CD1c-positive myeloid dendritic cell (primary cell): ENCODE results near the gene LPAR1.
"Not testable (repeated sequence)": the region's sequence is repeated elsewhere in the genome, so short reads cannot be mapped to it uniquely, and the experiment has no call there.

Experiments
- DNase-seq: peaks from one replicate; pipeline ENCODE4 v3.0.0-alpha.2; 2016; ENCODE audit errors: extremely low spot score

The LPAR1 gene

DNA sequence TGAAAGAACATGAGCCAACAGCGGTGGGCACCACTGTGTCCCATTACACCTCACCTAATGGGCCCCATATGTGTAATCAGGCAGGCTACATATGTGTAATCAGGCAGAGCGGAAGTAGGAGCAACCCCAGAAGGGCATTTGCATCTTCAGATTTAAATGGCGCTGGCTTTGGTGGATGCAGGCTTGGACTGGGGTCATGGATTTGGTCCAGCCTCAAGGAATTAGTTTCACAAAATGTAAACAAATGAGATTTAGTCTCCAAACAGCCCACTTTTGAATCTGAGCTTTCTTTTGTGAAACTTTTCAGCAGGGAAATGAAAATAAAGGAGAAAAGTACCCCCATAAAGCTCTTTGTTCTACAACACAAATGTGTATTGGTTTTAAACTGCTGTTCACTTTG lies 161.3 kb downstream of the LPAR1 start:
- DNase-seq: no peak

DNA sequence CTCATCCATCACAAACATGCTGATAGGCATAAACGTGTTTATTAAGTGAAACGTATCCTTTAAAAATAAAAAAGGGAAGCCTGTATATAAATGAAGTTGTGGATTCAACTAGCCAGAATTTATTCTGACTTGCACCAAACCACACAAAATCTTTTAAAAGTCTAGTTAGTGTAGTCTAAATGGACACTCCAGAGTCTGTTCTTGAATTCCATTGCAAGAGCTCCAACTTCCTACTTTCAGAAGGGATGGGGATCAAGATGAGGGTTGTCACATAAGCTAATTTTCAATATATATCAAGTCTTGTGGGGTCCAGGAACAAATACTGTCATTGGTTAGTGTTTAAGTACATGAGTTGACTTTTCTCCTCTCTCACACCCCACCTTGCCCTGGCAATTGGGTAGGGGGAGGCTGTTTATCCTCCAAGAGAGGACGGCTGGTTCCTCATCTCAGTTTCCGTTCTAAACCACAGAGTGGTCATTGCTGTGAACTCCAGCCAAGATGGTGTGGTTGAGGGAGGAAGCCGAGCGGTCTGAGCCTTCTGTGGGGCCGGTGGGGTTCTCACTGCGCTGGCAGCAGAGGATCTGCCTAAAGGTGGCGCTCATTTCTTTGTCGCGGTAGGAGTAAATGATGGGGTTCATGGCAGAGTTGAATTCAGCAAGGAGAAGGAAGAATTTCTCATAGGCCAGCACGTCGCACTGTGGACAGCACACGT lies 163.2 kb downstream of the LPAR1 start:
- peak; percentile 60 for DNase-seq

DNA sequence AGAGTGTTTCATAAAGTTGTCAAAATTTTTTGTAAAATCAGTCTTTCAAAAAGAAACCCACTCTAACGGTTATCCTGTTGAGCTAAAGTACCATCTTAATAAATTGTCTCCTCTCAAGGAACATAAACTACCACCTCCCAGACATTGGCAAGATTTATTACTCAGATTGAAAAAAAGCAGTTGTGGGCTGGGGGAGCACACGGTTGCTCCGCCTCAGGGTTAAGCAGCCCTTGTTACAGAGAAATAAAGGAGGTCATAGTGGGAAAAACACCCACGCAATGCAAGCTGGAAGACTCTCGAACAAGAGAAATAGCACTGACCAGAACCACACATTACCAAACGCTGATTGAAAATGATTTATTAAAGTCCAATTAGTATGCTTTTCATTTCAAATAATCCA lies 165.3 kb downstream of the LPAR1 start:
- DNase-seq: no peak

DNA sequence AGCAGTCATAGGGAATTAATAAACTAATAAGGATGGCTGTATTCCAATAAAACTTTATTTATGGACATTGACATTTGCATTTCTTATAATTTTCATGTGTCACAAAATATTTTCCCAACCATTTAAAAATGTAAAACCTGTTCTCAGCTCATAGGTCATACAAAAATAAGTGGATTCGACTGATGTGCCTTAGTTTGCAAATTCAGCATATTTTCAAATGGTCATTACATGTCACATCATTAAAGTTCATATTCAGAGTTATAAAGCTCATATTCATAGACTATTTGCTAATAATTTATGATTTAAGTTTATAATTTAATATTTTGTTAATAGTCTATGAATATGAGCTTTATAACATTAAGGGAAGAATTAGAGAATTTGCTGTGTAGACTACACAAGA lies 166.5 kb downstream of the LPAR1 start:
- no peak for DNase-seq

DNA sequence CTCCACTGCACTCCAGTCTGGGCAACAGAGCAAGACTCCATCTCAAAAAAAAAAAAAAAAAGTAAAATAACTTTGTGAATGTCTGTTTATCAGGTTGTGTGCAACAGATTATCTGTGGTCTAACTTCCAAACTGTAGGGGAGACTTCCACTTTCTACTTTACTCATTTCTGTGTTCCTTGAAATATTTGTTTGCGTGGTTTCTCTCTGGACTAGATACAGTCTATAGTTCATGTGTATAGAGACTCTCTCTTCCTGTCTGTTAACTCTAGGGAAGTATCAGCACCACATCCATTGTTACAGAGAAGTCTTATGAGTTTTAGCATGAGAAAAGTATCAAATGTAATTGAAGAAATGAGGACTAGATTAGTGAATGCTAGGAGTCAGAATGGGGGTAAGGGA lies 168.3 kb downstream of the LPAR1 start:
- DNase-seq: peak; percentile 44

DNA sequence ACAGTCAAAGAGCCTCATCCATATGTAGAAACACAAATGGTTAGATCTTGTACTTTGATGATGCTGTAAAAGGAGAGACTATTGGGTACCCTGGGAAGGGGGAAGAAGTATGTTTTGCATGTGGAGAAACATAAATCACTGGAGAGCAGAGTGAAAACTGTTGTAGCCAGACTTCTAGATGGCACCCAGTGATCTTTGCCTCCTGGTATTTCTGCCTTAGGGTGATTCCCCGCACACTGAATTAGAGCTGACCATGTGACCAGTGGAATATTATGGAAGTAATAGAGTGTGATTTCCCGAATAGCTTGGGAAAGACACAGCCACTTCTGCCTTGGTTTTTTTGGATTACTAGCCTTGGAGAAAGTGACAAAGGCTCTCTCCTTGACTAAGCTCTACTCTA lies 174.3 kb downstream of the LPAR1 start:
- DNase-seq: no peak

DNA sequence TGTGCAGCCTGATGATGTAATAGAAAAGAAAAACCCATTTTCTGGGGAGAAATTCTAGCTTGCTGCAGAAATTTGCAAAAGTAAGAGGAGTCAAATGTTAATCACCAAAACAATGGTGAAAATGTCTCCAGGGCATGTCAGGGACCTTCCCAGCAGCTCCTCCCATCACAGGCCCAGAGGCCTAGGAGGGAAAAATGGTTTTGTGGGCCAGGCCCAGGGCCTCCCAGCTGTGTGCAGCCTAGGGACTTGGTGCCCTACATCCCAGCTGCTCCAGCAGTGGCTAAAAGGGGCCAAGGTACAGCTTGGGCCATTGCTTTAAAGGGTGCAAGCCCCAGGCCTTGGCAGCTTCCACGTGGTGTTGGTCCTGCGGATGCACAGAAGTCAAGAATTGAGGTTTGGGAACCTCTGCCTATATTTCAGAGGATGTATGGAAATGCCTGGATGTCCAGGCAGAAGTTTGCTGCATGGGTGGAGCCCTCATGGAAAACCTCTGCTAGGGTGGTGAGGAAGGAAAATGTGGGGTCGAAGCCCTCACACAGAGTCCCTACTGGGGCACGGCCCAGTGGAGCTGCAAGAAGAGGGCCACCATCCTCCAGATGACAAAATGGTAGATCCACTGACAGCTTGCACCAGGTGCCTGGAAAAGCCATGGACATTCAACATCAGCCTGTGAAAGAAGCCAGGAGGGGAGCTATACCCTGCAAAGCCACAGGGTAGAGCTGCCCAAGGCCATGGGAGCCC lies 176.7 kb downstream of the LPAR1 start:
- DNase-seq: not testable (repeated sequence)

DNA sequence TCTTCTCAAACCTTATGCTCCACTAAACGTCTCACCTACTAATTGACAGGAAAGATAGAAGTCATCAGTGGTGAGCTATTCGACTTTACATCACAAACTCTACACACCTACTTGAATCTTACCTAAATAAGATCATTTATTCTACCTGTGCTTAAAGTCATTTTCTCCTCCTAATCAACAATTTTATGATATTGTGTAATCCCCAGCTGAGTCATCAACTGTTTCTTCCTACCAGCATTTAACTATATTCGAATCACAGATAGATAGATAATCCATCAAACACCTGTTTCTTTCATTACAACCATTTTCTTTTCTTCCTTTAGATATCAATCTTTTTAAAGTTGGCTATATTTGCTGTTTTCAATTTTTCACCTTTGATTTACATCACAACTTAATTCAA lies 181.5 kb downstream of the LPAR1 start:
- no peak for DNase-seq

DNA sequence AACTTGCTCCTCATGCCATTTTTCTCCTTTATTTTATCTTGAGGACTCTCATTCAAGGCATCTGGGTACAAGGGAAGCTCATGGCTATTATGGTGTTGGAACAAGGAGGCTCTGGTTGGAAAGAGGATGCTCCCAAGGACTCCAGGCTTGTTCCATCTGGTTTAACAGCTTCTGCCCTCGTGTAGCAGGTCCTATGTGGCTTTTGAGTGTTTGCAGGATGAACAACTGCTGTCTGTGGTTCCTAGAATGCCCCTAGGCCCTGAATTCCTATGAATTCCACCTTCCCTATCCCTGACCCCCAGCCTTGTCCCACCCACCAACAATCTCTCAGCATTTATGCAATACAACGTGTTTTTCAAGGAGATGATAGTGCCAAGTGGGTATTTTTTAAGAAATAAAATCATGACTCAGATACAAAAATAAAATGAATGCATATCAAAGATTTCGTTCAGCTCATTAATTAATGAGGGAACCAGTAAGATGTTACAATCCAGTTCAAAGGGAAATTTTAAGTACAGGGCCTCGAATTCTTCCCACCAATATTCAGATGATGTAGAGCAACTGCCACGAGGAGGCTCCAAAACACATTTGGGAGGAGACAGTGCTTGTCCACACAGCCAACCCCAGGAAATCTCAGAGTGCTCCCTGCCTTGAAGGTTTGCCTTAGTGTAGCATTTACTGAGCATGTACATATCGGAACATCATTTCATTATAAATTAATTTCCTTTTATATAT lies 187.7 kb downstream of the LPAR1 start:
- DNase-seq: no peak

DNA sequence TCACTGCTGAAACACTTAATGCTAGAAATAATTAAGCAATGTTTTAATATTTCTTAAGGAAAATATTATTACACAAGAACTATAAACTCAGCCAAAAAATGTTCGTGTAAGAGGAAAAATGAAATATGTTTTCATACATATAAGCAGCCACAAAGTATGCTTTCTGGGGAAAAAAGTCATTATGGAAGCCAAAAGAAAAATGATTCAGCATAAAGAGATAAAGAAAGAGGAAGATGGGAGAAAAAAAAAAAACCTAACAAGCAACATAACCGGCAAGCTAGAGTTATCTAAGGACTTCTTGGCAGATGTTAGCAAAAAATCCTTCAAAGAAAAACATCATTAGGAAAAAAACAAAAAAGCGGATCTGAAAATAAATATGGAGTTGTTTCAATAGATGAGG lies 190.6 kb downstream of the LPAR1 start:
- DNase-seq: peak; percentile 14

DNA sequence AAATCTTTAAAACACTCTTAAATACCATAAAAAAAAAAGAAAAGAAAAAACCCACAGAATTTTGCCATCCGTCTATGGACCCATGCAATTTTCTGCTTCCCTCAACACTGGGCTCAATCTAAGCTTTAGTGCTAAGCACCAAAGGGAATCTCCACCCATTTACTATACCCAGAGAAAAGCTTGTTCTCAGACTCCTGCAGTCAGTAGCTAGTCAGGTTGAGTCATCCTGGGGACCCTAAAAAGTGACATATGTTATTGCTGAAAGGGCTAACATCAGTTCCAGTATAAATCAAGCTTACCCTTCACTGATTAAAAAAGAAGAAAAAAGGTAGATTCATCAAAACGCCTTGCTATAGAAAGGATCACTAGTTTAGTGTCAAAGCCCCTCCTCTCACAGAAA lies 192.1 kb downstream of the LPAR1 start:
- DNase-seq: no peak

DNA sequence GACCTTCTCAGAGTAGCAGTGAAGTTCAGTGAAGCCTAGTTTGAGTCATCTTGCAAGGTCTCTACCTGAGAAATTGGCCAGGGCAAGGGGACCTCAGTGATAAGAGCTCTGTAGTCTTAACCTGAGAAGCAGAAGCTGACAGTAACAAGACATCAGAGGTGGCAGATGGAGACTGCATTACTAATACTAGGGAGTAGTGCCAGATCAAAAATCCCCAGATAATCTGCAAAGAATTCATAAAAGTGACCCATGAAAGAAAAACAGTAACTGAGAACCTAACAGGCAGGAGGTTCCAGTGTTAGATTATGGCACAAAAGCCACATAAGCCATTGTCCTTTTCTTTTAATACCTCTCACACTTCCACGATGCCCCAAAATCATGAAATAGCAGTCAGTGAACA lies 194.1 kb downstream of the LPAR1 start:
- no peak for DNase-seq

DNA sequence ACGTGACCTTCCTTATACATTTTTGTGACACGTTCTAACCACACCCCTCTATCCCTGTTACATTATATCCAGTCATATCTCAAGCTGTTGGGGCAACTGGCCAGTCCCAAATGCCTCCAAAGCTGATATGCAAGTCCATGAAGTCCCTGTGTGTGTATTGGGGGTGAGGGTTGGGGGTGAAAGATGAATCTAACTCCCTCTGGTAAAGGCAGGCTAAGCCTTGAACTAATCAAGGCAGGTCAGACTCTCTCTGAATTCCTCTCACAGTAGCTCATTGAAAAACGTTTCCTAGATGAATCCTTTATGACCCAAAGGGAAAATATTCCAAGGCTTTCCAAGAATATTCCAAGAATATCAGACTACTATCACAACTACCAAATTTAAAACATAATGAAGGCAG lies 195.3 kb downstream of the LPAR1 start:
- DNase-seq: no peak

DNA sequence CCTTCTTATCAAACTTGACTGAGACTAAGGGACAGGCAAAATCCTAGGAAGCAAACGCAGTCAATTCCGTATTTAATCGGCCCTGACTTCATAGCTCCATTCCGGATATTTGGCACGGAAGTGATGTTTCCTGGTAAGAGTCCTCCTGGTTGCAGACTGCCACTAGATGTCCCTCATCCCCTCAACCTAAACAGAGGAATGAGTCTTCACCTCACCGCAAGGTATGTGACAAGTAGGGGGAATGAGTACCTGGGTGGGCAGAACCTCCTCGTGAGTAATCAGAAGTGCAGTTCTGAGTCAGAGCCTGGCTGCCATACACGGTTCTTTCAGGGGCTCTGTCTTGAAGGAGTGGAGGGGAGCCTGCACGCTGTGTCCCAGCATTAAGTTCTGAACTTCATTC lies 196.1 kb downstream of the LPAR1 start:
- DNase-seq: no peak

DNA sequence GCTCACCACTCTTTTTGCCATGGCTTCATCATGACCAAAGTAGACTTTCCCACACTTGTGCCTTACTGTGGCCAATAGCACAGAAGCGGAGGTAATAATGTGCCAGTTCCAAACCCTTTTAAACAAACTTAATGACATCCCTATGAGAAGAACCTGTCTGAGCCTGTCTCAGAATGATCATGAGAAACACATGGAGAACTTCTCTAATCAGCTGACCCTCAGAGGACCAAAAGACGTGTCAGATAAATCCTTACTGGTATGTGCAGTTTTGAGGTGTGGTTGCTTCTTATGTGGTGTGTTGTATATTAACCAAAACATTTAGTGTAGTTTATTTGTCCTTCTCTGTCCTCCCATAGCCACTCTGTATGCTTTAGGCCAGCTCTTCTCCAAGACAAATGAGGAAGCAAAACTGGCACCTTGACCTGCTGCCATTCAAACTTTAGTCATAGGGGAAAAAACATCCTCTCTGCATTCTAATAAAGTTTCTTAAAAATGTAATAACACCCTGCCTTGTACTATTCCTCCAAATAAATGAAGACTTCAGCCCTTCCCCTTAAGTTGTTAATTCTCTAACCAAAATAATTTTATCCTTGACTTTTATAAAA lies 200.8 kb downstream of the LPAR1 start:
- no peak for DNase-seq

DNA sequence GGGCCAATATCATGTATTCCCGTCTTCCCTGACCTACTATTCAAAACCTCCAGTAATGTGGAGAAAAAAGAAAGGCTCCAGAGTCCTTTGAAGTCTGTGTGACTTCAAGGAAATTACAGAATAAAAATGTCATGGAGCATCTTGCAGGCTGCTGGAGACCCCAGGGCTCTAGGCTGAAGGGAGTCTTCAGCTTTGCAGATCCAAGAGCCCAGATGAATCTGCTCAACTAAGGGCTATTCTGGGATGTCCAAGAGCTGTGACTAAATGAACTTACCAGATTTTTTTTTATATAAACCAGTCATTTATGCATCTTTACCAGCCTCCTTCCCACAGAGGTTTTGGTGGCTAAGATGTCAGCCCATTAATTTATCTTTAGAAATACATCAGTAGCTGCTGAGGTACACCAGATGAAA lies 202.4 kb downstream of the LPAR1 start:
- no peak for DNase-seq

DNA sequence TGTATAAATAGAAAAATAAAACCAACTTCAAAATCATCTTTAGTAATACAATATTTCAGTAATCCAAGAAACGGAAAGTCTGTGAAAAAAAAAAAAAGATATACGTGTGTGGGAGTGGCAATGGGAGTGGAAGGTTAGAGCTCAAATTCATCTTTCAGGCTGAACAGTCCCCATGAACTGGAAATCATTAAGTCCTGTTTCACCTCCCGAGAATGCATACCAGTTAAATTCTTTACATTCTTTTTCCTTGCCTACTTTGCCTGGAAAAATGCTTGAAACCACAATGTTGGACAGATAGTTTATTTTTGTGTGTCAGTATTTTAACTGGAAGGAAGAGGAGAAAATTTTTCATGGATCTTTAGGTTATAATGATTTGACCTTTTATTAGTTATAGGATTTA lies 202.9 kb downstream of the LPAR1 start:
- no peak for DNase-seq

DNA sequence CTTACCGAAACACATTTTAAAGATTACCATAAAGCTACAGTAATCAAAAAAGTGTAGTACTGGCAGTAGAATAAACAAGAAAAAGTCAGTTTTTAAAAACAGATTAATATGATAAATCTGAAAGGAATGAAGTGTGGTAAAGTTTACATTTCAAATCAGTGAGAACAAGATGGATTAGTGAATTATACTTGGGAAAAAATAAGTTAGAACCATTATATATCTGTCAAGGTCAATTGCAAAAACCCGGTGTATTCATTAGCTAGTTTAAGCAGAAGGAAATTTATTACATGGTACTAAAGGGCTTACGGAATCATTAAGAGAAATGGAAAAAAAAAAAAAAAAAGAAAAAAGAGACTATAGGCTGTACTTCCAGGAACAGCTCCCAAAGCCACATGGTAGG lies 205.3 kb downstream of the LPAR1 start:
- DNase-seq: no peak

DNA sequence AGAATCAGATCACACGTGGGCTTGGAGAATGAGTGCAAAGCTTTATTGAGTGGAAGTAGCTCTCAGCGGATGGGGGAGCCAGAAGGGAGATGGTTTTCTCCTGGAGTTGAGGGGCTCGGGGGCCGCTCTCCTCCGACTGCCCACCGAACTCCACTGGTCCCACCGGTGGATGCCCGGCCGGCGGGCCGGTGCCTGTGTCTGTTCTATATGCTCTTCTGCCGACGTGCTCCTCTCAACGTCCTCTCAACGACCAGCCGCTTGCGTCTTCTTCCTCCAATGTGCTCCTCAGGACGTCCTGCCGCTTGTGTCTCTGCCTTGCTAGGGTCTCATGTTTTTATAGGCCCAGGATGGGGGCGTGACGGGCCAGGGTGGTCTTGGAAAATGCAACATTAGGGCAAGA lies 207.8 kb downstream of the LPAR1 start:
- no peak for DNase-seq

DNA sequence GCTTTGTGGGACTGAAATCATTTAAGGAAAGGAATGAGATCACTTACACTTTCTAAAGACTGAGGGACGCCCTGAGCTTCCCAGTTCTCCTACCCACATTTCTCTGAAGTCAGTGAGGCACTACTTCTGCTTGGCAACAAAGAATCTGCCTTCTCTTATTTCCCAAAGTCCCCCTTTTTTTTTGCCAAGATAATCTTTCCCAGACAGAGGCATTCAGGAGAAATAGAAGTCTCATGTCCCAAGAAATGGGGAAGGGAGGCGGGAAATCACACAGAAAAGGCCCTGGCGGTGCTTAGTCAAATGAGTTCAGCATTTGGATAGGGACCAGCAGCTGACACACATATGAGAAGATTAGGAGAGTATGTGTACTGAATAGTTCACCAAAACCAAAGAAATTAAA lies 210.0 kb downstream of the LPAR1 start:
- DNase-seq: no peak

DNA sequence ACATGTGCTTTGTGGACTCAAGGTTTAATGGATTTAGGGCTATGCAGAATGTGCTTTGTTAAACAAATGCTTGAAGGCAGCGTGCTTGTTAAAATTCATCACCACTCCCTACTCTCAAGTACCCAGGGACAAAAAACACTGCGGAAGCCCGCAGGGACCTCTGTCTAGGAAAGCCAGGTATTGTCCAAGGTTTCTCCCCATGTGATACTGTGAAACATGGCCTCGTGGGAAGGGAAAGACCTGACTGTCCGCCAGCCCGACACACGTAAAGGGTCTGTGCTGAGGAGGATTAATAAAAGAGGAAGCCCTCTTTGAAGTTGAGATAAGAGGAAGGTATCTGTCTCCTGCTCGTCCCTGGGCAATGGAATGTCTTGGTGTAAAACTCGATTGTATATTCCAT lies 211.9 kb downstream of the LPAR1 start:
- DNase-seq: not testable (repeated sequence)

DNA sequence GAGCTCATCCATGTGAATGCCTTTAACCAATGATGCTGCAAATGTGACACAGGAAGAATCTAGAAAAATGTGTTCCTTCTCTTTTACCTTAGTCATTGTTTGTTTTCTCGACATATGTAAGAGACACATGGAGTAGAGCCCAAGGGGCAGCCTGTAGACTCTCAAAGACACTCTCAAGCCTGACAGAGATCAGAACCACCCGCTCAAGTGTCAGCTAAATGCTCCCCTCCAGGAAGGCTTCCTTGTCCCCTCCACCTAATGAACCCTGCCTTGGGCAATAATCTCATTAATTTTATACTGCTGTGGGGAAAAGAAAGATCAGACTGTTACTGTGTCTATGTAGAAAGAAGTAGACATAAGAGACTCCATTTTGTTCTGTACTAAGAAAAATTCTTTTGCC lies 212.3 kb downstream of the LPAR1 start:
- DNase-seq: no peak

DNA sequence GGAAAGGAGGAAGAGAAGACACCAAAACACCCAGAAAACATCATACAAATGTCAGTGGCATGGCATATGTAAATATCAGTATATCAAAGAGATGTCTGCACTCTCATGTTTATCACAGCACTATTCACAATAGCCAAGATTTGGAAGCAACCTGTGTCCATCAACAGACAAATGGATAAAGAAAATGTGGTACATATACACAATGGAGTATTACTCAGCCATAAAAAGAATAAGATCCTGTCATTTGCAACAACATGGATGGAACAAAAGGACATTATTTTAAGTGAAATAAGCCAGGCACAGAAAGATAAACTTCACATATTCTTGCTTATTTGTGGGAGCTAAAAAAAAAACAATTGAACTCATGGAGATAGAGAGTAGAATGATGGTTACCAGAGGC lies 213.1 kb downstream of the LPAR1 start:
- DNase-seq: not testable (repeated sequence)
